Mammary epithelial cell (primary cell): ENCODE measurements around the gene ADGRV1.

Experiments used
- EZH2 ChIP-seq: IDR thresholded peaks from 2 replicates; pipeline ENCODE4 v1.6.1; 2012; ENCODE audit warnings: low read length, inconsistent platforms, borderline replicate concordance
- TF ChIP-seq, protein P1 (sequence below), 2 donors: IDR thresholded peaks in 1 of 2; conservative IDR thresholded peaks in 1 of 2; 2 replicates each; pipeline ENCODE4 v1.5.1; 2011 to 2012; ENCODE audit warnings: inconsistent platforms in 2 of 2, low read length in 2 of 2, mild to moderate bottlenecking in 2 of 2, control low read depth in 1 of 2, low read depth in 1 of 2; ENCODE audit not compliant: insufficient read depth in 1 of 2; ENCODE audit errors: extremely low read depth in 1 of 2

DNA sequence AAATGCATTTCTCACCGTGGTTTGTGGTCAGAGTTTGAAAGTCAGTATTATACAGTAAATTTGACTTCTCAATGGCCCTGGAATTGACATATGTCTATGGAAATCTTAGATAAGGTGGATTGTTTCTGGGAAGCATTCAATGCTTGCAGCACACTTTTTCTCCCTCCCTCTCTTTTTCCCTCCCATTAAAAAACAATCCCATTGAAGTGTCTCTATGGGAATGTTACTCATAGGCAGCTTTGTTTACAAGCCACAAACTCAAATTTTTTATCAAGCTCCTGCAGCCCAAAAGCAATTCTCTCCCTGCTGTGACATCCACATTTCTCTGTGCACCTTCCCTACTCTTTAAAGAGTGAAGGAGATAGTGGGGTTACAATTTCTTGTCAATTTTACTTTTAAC lies 532.4 kb downstream of the ADGRV1 start:
- TF ChIP-seq, protein P1, sequence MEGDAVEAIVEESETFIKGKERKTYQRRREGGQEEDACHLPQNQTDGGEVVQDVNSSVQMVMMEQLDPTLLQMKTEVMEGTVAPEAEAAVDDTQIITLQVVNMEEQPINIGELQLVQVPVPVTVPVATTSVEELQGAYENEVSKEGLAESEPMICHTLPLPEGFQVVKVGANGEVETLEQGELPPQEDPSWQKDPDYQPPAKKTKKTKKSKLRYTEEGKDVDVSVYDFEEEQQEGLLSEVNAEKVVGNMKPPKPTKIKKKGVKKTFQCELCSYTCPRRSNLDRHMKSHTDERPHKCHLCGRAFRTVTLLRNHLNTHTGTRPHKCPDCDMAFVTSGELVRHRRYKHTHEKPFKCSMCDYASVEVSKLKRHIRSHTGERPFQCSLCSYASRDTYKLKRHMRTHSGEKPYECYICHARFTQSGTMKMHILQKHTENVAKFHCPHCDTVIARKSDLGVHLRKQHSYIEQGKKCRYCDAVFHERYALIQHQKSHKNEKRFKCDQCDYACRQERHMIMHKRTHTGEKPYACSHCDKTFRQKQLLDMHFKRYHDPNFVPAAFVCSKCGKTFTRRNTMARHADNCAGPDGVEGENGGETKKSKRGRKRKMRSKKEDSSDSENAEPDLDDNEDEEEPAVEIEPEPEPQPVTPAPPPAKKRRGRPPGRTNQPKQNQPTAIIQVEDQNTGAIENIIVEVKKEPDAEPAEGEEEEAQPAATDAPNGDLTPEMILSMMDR (conservative IDR thresholded peaks at IDR 0.05 in 1 of 2, IDR thresholded peaks at IDR 0.05 in 1 of 2; ENCODE audit: extremely low read depth in 1 of 2, insufficient read depth in 1 of 2, low read depth in 1 of 2, low read length in 2 of 2) = no peak
- no peak for TF ChIP-seq EZH2
